Kidney tubule cell (primary cell): ENCODE results near the gene TNNT1.

Experiments used
- DNase-seq: peaks from one replicate; pipeline ENCODE4 v3.0.0-alpha.2; 2018; ENCODE audit warnings: low spot score

Gene TNNT1

GRCh38 chr19:55141696-55142095 lies 7.3 kb downstream of the TNNT1 start:
- DNase-seq, result no peak

GRCh38 chr19:55137915-55138314 lies 11.1 kb downstream of the TNNT1 start:
- no peak for DNase-seq

- DNase-seq, result no peak
Measured at GRCh38 chr19:55136399-55137102, 12.5 kb downstream of the TNNT1 start.

GRCh38 chr19:55134736-55135135 lies 14.3 kb downstream of the TNNT1 start:
- DNase-seq, result no peak

- DNase-seq, result no peak
Measured at GRCh38 chr19:55133639-55134444, 15.2 kb downstream of the TNNT1 start.

- DNase-seq, result no peak
Measured at GRCh38 chr19:55132453-55133129, 16.4 kb downstream of the TNNT1 start.

- no peak for DNase-seq
Measured at GRCh38 chr19:55131421-55131820, 17.6 kb downstream of the TNNT1 start.

- no peak for DNase-seq
Measured at GRCh38 chr19:55119053-55119452, 30.0 kb downstream of the TNNT1 start.

- DNase-seq, result peak; percentile 23
Measured at GRCh38 chr19:55118401-55118991, 30.5 kb downstream of the TNNT1 start.

GRCh38 chr19:55117663-55118391 lies 31.2 kb downstream of the TNNT1 start:
- DNase-seq, result peak; percentile 99

- peak; percentile 12 for DNase-seq
Measured at GRCh38 chr19:55116859-55117662, 31.9 kb downstream of the TNNT1 start, which contains the start of gene PPP1R12C. Gene PPP1R12C, minus strand, starts transcription at chr19:55117637. Its CDS starts 94 bp downstream, at chr19:55117543.

GRCh38 chr19:55116232-55116858 lies 32.7 kb downstream of the TNNT1 start:
- peak; percentile 64 for DNase-seq

- DNase-seq, result no peak
Measured at GRCh38 chr19:55115446-55116065, 33.5 kb downstream of the TNNT1 start.

- no peak for DNase-seq
Measured at GRCh38 chr19:55114566-55115145, 34.4 kb downstream of the TNNT1 start.

GRCh38 chr19:55113570-55114039 lies 35.4 kb downstream of the TNNT1 start:
- peak; percentile 89 for DNase-seq

- DNase-seq, result peak; percentile 51
Measured at GRCh38 chr19:55112777-55113569, 36.0 kb downstream of the TNNT1 start.

- DNase-seq, result no peak
Measured at GRCh38 chr19:55112246-55112776, 36.7 kb downstream of the TNNT1 start.

GRCh38 chr19:55111238-55111831 lies 37.7 kb downstream of the TNNT1 start:
- no peak for DNase-seq
